Psoas muscle (tissue), 8 donors: ENCODE data around the gene PLCG2. TPM values are rescaled to one million over a fixed set of nuclear protein-coding genes. Genes with fewer than 3 reads are reported as not detected.

Experiments
- ATAC-seq, 4 donors: fragments of 200-7000 bp; cut with Tn5 transposase; one replicate each; pipeline ENCODE4 v1.9.1; 2020; ENCODE audit warnings: moderate library complexity in 3 of 4, mild to moderate bottlenecking in 2 of 4
- DNase-seq, 2 donors: peaks; one replicate each; pipeline ENCODE4 v3.0.0-alpha.2; 2020
- H3K27ac ChIP-seq: fragments of 200-600 bp; one replicate; pipeline ENCODE4 v1.8.0; 2022
- H3K27me3 ChIP-seq, 3 donors: fragments of 200-600 bp in 1 of 3; one replicate each; pipeline versions ENCODE4 v1.6.1 to v1.8.0; 2013 to 2022; ENCODE audit warnings: low read length in 2 of 3, mild to moderate bottlenecking in 2 of 3, moderate library complexity in 1 of 3; ENCODE audit not compliant: insufficient read depth in 3 of 3
- H3K36me3 ChIP-seq, 2 donors: fragments of 200-600 bp in 1 of 2; one replicate each; pipeline versions ENCODE4 v1.6.1 to v1.8.0; 2013 to 2022; ENCODE audit warnings: low read depth in 1 of 2, mild to moderate bottlenecking in 1 of 2, moderate library complexity in 1 of 2; ENCODE audit not compliant: insufficient read depth in 1 of 2
- H3K4me1 ChIP-seq: fragments of 200-600 bp; one replicate; pipeline ENCODE4 v1.8.0; 2022
- H3K4me3 ChIP-seq: fragments of 200-600 bp; one replicate; pipeline ENCODE4 v1.8.0; 2022; ENCODE audit warnings: mild to moderate bottlenecking
- H3K9me3 ChIP-seq: fragments of 200-600 bp; one replicate; pipeline ENCODE4 v1.8.0; 2022
- WGBS, 3 donors: extraction: QIAGEN DNeasy Blood & Tissue Kit; methylation state at CpG; one replicate each; pipeline versions ENCODE4 v1.1.6 to v1.1.7; 2013; 5-methylcytosine and 5-hydroxymethylcytosine counted together
- intact Hi-C, 2 donors: fragments of 100-400 bp; cut with DNase I; formaldehyde crosslinking; loops; one replicate each; pipeline versions ENCODE4 v1.11.0 to v1.14.2; 2022
- polyA plus RNA-seq, 3 donors: library from polyadenylated mRNA; stranded (reverse); fragments of 200-250 nt; gene quantifications; one replicate each; pipeline ENCODE4 v1.2.3, GENCODE V29; 2013
- total RNA-seq, 4 donors: library from RNA; stranded (reverse); fragmentation: NEBNext Ultra II Directional in 2 of 4; extraction: Animal tissue kit (Norgen Biotek cat#: 25700) in 2 of 4; gene quantifications; one replicate each; pipeline versions ENCODE4 v1.2.1 to v1.2.4, GENCODE V29; 2021 to 2023
- TF ChIP-seq, protein P1 (sequence below): fragments of 200-600 bp; IDR thresholded peaks from one replicate; pipeline ENCODE4 v1.8.0; 2022; ENCODE audit warnings: antibody characterized with exemption
- donor health status: healthy with polysubstance abuse.
- donor health status: DM: no; HTN: no; CAD: no; lungs with moderate emphysema.
- donor health status: Bipolar disorder and iron deficiency.
- donor health status: healthy.
- donor health status: DM: yes; HTN: yes; CAD: no.
- donor health status: DM: no; HTN: no; CAD: no.
- donor health status: DM: no; HTN: no; CAD: no.
- donor health status: DM: yes; HTN: yes; CAD: no.

PLCG2 gene
- total and polyA plus RNA-seq, 7 donors = 0.96 to 4.8 (median 2.5) TPM

DNA sequence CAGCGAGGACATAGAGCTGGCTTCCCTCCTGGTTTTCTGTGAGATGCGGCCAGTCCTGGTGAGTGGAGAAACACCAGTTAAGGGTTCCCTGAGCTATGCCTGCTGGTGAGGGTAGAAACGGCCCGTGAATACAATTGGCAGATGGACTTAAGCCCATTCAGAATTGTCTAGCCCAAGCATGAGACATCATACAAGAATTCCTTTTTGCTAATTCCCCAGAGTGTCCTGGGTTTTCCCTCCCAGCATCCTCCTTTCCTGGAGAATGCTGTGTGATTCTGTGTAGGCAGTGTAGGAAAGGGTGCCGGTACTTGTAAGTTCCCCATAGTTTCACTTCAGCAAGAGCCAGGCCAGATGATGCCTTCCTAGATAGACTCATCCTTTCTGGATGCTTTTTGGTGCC, 167.1 kb downstream of the PLCG2 start:
- Histone ChIP-seq H3K4me1 (no peaks in the 10 kb centered on the region), H3K36me3 (no peaks in the 10 kb centered on the region), H3K27me3 (no peaks in the 10 kb centered on the region), H3K9me3 (no peaks in the 10 kb centered on the region), H3K4me3 (no peak overlapping the region), H3K27ac (no peak overlapping the region)
- ATAC-seq (no peak), DNase-seq (no peak)
- intact Hi-C loops = no loop called here
- TF ChIP-seq, protein P1, sequence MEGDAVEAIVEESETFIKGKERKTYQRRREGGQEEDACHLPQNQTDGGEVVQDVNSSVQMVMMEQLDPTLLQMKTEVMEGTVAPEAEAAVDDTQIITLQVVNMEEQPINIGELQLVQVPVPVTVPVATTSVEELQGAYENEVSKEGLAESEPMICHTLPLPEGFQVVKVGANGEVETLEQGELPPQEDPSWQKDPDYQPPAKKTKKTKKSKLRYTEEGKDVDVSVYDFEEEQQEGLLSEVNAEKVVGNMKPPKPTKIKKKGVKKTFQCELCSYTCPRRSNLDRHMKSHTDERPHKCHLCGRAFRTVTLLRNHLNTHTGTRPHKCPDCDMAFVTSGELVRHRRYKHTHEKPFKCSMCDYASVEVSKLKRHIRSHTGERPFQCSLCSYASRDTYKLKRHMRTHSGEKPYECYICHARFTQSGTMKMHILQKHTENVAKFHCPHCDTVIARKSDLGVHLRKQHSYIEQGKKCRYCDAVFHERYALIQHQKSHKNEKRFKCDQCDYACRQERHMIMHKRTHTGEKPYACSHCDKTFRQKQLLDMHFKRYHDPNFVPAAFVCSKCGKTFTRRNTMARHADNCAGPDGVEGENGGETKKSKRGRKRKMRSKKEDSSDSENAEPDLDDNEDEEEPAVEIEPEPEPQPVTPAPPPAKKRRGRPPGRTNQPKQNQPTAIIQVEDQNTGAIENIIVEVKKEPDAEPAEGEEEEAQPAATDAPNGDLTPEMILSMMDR = no peak
- 52 to 59% (median 56%) methylated on average over 5 of the region's 5 CpGs for WGBS, 3 donors

DNA sequence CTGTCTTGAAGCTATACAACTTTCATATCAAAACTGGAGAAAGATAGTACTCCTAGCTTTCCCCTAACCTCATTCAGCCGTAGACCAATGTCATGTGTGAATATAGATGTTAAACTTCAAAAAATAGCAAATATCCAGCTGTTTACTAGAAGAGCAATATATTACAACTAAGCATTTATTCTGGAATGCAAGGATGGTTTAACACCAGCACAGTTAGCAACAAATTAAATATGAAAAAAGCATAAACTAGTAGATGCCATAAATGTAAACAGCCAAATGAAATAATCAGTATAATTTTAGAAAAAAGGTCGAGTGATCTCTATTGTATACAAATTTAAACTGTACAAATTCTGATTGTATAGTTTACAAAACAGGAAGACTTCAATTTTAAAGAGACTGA, 172.5 kb downstream of the PLCG2 start:
- TF ChIP-seq, protein P1 = no peak
- 64 to 70% (median 68%) methylated on average over 2 of the region's 2 CpGs for WGBS, 3 donors
- DNase-seq (no peak), ATAC-seq (no peak)
- peaks cover 3% of the 10 kb centered on the region for H3K9me3 ChIP-seq
- H3K36me3 ChIP-seq = no peaks in the 10 kb centered on the region
- H3K4me1 ChIP-seq = no peaks in the 10 kb centered on the region
- no peak overlapping the region for H3K4me3 ChIP-seq
- no peaks in the 10 kb centered on the region for H3K27me3 ChIP-seq
- intact Hi-C loops = no loop called here
- H3K27ac ChIP-seq = no peak overlapping the region

DNA sequence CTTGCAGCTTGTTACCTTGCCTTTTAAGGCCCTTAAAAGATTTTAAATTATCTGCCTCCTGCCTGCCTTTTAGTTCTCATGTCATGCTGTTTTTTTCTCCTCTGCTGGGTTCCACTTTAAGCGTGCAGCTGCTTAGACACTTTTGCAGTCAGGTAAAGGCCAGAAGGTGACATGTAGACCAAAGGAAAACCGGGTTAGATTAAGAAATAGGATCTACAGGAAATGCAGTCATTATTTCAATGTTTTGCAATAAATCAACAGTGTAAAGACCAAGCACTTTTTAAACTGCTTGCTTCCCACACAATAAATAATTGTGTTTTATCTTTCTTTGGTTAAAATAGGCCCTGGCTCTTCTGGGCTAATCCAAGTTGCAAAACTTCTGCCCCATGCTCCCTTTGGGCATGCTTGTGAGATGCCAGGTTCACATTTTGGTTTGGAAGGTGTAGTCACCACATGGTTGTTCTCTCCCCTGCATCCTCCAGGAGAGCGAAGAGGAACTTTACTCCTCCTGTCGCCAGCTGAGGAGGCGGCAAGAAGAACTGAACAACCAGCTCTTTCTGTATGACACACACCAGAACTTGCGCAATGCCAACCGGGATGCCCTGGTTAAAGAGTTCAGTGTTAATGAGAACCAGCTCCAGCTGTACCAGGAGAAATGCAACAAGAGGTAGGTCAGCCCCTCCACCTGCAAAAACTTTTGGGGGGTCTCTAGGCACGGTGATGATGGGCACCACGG, 177.3 kb downstream of the PLCG2 start:
- no peak for ATAC-seq

DNA sequence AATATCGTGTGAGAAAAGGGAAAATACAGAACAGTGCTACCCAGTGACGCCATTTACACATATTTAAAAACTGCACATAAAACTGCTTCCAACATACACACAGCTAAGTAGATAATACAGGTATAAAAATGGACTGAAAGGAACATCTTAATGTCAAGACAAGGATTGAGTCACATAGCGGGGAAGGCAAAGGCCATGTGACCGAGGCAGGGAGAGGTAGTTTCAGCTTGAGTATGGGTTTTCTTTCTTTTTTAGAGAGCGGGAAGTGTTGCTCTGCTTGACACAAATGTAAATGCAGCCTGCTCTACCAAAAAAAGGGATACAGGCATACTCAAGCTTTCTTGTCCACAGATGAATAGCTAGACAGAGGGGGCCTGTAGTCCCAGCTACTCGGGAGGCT, 185.7 kb downstream of the PLCG2 start:
- 90 to 95% (median 90%) methylated on average over 6 of the region's 6 CpGs for WGBS, 3 donors
- ATAC-seq (no peak), DNase-seq (no peak)
- intact Hi-C loops = no loop called here
- no peak overlapping the region for H3K27ac ChIP-seq
- H3K4me1 ChIP-seq = no peaks in the 10 kb centered on the region
- TF ChIP-seq, protein P1 = no peak
- H3K27me3 ChIP-seq = peaks cover 0 to 5% (median 0%) of the 10 kb centered on the region in 3 donors
- no peaks in the 10 kb centered on the region for H3K36me3 ChIP-seq
- no peak overlapping the region for H3K4me3 ChIP-seq
- peaks cover 4% of the 10 kb centered on the region for H3K9me3 ChIP-seq

More for the DNA sequence above, 177.3 kb downstream of the PLCG2 start:
- no peak for DNase-seq
- intact Hi-C loops = no loop called here
- Histone ChIP-seq H3K27ac (no peak overlapping the region), H3K4me3 (no peak overlapping the region), H3K27me3 (no peaks in the 10 kb centered on the region), H3K9me3 (peaks cover 3% of the 10 kb centered on the region), H3K4me1 (no peaks in the 10 kb centered on the region), H3K36me3 (no peaks in the 10 kb centered on the region)
- TF ChIP-seq, protein P1 = no peak
- WGBS, 3 donors = 71 to 76% (median 75%) methylated on average over 9 of the region's 9 CpGs

DNA sequence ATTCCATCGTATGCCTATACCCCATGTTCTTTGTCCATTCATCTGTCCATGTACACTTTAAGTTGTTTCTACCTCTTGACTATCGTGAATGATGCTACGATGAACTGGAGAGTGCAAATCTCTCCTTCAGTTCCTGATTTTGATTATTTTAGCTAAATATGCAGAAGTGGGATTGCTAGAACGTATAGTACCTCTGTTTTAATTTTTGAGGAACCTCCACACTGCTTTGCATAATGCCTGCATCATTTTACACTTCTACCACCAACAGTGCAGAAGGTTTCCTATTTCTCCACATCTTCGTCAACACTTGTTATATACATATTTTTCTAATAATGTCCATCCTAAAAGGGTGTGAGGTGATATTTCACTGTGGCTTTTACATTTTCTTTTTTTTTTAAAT, 188.3 kb downstream of the PLCG2 start:
- H3K27ac ChIP-seq = no peak overlapping the region
- no peak for ATAC-seq
- 79 to 85% (median 80%) methylated on average over 5 of the region's 5 CpGs for WGBS, 3 donors

More for the DNA sequence above, 188.3 kb downstream of the PLCG2 start:
- Histone ChIP-seq H3K27me3 (peaks cover 0 to 5% (median under 1%) of the 10 kb centered on the region in 3 donors), H3K36me3 (no peaks in the 10 kb centered on the region), H3K4me3 (no peak overlapping the region), H3K9me3 (peaks cover 14% of the 10 kb centered on the region), H3K4me1 (no peaks in the 10 kb centered on the region)
- no peak for DNase-seq
- TF ChIP-seq, protein P1 = no peak
- intact Hi-C loops = no loop called here
